Measurements from ENCODE around the gene TNNT1.

Gene TNNT1

GRCh38 chr19:55096061-55096701 lies 52.8 kb downstream of the TNNT1 start:
- DNase-seq (ENCODE audit: low read depth), result no peak
- TF ChIP-seq, protein P1, sequence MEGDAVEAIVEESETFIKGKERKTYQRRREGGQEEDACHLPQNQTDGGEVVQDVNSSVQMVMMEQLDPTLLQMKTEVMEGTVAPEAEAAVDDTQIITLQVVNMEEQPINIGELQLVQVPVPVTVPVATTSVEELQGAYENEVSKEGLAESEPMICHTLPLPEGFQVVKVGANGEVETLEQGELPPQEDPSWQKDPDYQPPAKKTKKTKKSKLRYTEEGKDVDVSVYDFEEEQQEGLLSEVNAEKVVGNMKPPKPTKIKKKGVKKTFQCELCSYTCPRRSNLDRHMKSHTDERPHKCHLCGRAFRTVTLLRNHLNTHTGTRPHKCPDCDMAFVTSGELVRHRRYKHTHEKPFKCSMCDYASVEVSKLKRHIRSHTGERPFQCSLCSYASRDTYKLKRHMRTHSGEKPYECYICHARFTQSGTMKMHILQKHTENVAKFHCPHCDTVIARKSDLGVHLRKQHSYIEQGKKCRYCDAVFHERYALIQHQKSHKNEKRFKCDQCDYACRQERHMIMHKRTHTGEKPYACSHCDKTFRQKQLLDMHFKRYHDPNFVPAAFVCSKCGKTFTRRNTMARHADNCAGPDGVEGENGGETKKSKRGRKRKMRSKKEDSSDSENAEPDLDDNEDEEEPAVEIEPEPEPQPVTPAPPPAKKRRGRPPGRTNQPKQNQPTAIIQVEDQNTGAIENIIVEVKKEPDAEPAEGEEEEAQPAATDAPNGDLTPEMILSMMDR (conservative IDR thresholded peaks at IDR 0.05; ENCODE audit: low read length), result no peak
- no peak overlapping the region for H3K4me3 ChIP-seq (ENCODE audit: low read length)

DNA sequence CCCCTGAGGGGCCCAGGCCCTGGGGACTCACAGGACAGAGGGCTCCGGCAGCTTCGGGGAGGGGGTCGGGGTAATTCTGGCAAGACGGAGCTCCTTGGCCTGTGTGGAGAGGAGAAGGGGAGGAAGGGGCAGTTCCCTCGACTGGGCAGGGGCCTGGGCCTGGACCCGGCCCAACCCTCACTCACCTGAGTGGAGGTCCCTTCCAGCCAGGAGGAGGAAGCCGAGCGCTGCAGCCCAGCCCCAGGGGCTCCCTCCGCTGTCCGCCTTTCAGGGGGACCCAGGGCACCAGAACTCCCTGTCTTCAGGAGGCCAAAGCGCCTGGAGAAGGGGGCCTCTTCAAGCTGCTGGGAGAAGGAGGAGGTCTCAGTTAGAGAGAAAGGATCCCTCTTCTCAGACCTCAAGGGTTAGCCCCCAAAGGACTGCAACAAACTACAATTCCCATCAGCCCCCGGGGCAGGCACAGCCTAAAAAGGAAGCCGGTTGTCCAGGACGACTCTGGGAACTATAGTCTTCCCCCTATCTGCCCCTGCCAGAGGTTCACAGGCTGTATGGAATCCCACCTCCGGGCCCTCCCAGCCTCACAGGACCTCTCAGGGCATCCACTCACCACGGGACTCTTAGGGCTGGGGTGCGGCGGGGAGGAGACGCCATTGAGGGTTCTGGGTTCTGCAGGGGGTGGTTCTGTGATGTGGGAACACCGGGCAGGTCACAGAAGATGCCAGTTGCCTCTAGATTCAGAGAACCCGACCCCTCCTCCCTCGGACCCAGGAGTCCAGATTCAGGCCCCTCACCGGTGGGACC lies 53.5 kb downstream of the TNNT1 start:
- DNase-seq (ENCODE audit: low read depth), result no peak
- TF ChIP-seq, protein P1 (conservative IDR thresholded peaks at IDR 0.05; ENCODE audit: low read length), result no peak
- H3K4me3 ChIP-seq (ENCODE audit: low read length), result no peak overlapping the region

DNA sequence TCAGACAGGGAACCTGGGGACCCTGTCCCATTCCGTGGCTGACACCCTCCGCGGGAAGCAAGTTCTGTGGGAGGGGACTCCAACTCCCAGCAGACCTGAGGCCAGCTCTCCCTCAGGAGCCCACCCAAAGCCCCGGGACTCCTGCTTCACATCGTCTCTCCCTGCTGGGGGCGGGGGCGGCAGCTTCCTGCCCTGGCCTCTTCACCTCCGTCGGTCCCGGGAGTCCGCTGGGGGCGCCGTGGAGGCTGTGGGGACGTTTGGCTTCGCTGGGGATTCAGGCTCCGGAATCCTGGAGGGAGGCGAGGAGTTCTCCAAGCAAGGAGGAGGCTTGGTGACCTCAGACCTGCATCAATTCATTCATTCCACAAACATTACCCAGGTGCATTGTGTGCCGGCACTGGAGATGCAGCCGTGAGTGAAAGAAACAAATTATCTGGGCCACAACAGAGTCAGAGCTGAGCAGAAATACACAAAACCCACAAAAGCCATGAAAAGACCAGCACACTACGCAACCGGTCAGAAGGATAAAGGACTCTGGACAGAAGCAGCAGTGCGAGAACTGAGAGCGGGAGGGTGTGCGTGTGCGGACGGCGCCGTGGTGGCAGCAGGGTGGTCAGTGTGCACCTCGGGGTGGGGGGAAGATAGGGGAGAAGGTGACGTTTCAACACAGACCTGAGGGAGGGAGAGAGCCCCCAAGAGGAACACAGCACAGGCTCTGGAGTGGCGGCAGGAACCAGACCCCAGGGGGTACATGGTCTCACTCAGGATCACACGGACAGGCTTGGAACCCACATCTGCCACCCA lies 54.3 kb downstream of the TNNT1 start:
- H3K4me3 ChIP-seq (ENCODE audit: low read length), result no peak overlapping the region
- DNase-seq (ENCODE audit: low read depth), result no peak
- TF ChIP-seq, protein P1 (conservative IDR thresholded peaks at IDR 0.05; ENCODE audit: low read length), result no peak

DNA sequence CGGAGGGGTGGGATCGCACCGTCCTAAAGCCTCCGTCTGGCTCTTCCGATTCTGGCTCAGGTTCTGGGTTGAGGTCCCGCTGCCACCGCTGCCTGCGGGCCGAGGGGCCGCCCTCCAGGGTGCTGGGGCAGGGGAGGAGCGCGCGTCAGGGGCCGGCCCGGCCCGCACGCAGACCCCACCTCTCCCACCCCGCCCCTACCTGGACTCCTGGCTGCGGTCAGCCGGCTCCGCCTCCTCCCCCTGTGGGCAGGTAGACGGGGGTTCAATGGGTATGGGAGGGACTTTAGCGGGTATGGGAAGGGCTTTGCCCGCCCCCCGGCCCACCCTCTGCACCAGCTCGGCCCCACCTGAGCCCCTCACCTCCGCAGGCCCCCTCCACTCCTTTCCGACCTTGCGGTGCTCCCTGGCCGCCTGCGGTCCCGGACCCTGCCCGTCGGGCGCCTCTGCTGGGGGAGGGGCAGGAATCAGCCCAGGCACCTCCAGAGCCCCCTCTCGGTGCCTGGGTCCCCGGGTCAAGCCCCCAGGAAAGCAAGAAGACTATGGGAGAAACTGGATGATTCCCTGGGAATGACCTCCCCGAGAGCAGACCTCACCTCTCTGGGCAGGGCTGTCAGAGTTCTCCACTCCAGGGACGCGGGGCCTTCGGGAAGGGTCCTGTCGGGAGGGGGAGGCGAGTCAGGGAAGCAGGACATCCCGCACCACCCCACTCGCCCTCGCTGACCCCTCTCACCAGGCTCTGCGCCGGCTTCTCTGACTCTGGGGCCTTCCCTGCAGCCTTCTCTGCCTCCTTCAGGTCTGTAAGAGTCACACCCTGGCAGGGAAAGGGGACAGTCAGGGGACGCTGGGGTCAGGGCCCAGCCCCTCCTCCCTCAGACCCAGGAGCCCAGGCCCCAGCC lies 56.3 kb downstream of the TNNT1 start:
- no peak overlapping the region for H3K4me3 ChIP-seq (ENCODE audit: low read length)
- TF ChIP-seq, protein P1 (conservative IDR thresholded peaks at IDR 0.05; ENCODE audit: low read length), result no peak
- DNase-seq (ENCODE audit: low read depth), result no peak

DNA sequence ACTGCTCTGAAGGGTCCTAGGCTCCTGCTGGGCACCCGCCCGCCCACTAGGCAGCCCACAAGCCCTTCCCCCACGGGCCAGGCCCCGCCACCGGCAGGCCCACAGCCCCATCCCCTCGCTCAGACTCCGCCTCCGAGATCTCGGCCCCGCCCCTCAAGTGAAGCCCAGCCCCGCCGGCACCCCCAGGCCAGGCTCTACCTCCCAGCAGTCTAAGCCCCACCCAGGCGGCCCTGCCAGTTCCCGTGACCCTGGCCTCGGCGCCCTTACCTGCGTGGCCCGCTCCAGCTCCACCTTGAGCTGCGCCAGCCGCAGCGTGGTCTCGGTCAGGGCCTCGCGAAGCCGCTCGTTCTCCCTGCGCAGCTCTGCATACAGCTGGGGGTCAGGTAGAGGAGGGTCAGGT lies 57.1 kb downstream of the TNNT1 start:
- H3K4me3 ChIP-seq (ENCODE audit: low read length), result no peak overlapping the region
- TF ChIP-seq, protein P1 (conservative IDR thresholded peaks at IDR 0.05; ENCODE audit: low read length), result no peak
- no peak for DNase-seq (ENCODE audit: low read depth)

DNA sequence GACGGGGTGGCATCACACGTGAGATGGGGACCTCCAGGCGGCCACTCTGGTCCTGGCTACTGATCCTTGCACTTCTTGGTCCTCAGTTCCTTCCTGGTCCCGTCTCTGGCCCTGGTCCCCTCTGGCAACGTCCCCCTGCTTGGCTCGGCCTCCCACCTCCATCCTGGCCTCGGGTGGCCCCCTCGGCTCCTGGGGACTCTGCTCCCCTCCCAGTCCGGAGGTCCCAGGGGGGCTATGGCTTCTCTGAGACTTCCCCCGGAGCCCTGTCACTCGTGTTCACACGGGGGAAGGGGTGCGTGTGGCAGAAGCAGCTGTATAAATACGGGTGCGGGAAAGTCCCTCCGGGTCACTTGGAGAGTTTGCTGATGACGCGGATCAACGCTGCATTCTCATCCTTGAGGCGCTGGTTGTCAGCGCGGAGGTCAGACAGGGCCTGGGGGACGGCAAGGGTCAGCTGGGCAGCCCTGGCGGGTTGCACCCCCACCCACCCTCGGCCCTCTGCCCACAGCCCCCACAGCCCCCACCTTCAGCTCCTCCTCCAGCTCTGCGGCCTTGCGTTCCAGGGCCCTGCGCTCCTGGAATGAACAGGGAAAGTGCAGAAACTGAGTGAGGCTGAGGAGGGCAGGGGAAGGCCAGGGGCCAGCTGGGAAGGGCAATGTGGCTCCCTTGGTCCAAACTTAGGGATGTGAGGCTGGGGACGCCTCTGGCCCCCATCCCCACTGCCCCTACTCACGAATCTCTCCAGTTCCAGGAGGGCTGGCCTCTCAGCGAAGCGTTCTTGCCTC lies 57.7 kb downstream of the TNNT1 start:
- no peak overlapping the region for H3K4me3 ChIP-seq (ENCODE audit: low read length)
- DNase-seq (ENCODE audit: low read depth), result no peak
- TF ChIP-seq, protein P1 (conservative IDR thresholded peaks at IDR 0.05; ENCODE audit: low read length), result no peak
